IPS-18a (cell line): ENCODE results near the gene SYT5.
"Not testable (repeated sequence)": the region's sequence is repeated elsewhere in the genome, so short reads cannot be mapped to it uniquely, and the experiment has no call there.

Experiments used
- H3K27ac ChIP-seq: one replicate; pipeline ENCODE4 v1.5.1; 2013; ENCODE audit warnings: low read length
- H3K27me3 ChIP-seq: one replicate; pipeline ENCODE4 v1.6.1; 2013; ENCODE audit warnings: mild to moderate bottlenecking, low read length; ENCODE audit not compliant: control insufficient read depth, insufficient read depth
- H3K36me3 ChIP-seq: one replicate; pipeline ENCODE4 v1.6.1; 2013; ENCODE audit warnings: low read depth, low read length; ENCODE audit not compliant: control insufficient read depth
- H3K4me1 ChIP-seq: one replicate; pipeline ENCODE4 v1.6.1; 2013; ENCODE audit warnings: low read depth, low read length; ENCODE audit not compliant: control insufficient read depth
- H3K4me3 ChIP-seq: one replicate; pipeline ENCODE4 v1.5.1; 2013; ENCODE audit warnings: low read length
- H3K9ac ChIP-seq: one replicate; pipeline ENCODE4 v1.6.1; 2013; ENCODE audit warnings: mild to moderate bottlenecking, low read length, moderate library complexity
- H3K9me3 ChIP-seq: one replicate; pipeline ENCODE4 v1.6.1; 2013; ENCODE audit warnings: low read depth, low read length; ENCODE audit not compliant: control insufficient read depth

SYT5 gene

GRCh38 chr19:55175117-55175867, 4.8 kb downstream of the SYT5 start:
- H3K27ac ChIP-seq: no peak overlapping the region
- peaks cover 79% of the 10 kb centered on the region for H3K27me3 ChIP-seq
- H3K36me3 ChIP-seq: no peaks in the 10 kb centered on the region
- H3K9me3 ChIP-seq: no peaks in the 10 kb centered on the region
- no peak overlapping the region for H3K9ac ChIP-seq
- peaks cover 17% of the 10 kb centered on the region for H3K4me1 ChIP-seq
- H3K4me3 ChIP-seq: peak overlapping the region; percentile 25

DNA sequence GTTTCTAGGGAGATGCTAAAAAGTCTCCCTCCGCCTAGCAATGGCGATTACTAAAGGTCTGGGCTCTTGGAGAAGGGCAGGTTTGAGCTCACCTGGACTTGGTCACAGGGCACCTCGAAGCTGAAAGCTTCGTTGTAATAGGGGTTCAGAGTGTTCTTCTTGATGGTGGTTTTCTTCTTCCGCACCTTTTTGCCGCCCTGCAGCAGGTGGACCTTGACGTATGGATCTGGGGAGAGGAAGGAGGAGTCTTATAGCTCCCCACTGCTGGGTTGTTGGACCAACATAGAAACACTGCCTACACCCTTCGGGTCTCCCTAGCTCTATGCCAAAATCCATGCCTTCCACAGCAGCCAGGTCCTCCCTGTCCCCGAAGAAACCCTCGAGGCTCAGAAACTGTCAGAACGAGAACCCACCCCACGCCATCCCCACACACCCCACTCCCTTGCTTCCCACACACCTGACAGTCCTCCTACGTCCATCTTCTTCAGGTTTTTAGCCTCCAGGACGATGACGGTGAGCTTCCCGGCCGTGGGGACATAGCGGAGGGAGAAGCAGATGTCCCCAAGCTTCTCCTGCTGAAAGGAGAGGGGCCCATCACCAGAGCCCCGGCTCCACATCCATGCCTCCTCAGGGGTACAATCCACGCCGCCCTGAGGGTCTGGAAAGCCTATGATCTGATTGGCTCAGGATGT, 5.5 kb downstream of the SYT5 start:
- H3K27me3 ChIP-seq: peaks cover 79% of the 10 kb centered on the region
- peaks cover 14% of the 10 kb centered on the region for H3K4me1 ChIP-seq
- H3K9ac ChIP-seq: no peak overlapping the region
- H3K36me3 ChIP-seq: no peaks in the 10 kb centered on the region
- H3K9me3 ChIP-seq: no peaks in the 10 kb centered on the region
- H3K4me3 ChIP-seq: peak overlapping the region; percentile 72
- no peak overlapping the region for H3K27ac ChIP-seq

GRCh38 chr19:55173714-55174409, 6.2 kb downstream of the SYT5 start:
- no peaks in the 10 kb centered on the region for H3K9me3 ChIP-seq
- no peak overlapping the region for H3K27ac ChIP-seq
- no peaks in the 10 kb centered on the region for H3K36me3 ChIP-seq
- H3K9ac ChIP-seq: no peak overlapping the region
- peaks cover 83% of the 10 kb centered on the region for H3K27me3 ChIP-seq
- H3K4me3 ChIP-seq: peak overlapping the region; percentile 72
- peaks cover 12% of the 10 kb centered on the region for H3K4me1 ChIP-seq

- peak overlapping the region; percentile 72 for H3K4me3 ChIP-seq
- H3K36me3 ChIP-seq: no peaks in the 10 kb centered on the region
- H3K9ac ChIP-seq: no peak overlapping the region
- peaks cover 12% of the 10 kb centered on the region for H3K4me1 ChIP-seq
- no peak overlapping the region for H3K27ac ChIP-seq
- H3K9me3 ChIP-seq: no peaks in the 10 kb centered on the region
- H3K27me3 ChIP-seq: peaks cover 84% of the 10 kb centered on the region
Observed at GRCh38 chr19:55173186-55173713, 6.8 kb downstream of the SYT5 start.

DNA sequence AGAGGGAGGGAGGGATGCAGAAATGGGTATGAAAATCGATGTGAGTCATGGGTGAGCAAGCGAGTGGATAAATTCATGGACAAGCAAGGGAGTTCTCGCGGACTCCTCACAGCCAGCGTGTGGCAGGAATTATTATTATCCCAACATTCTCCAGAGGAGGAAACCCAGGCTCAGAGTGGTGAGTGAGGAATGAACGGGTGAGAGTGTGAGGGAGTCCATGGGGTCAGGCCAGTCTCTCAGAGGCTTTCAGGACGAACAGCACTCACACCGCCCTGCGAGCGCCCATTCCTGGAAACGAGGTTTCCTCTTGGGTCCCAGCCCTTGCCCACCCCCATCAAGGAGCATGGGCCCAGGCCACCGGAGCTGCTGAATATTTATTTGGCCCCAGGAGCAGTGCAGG, 7.3 kb downstream of the SYT5 start:
- Histone ChIP-seq H3K27me3 (peaks cover 86% of the 10 kb centered on the region), H3K4me3 (peak overlapping the region; percentile 72), H3K36me3 (no peaks in the 10 kb centered on the region), H3K27ac (no peak overlapping the region), H3K4me1 (peaks cover 12% of the 10 kb centered on the region), H3K9ac (no peak overlapping the region), H3K9me3 (no peaks in the 10 kb centered on the region)

DNA sequence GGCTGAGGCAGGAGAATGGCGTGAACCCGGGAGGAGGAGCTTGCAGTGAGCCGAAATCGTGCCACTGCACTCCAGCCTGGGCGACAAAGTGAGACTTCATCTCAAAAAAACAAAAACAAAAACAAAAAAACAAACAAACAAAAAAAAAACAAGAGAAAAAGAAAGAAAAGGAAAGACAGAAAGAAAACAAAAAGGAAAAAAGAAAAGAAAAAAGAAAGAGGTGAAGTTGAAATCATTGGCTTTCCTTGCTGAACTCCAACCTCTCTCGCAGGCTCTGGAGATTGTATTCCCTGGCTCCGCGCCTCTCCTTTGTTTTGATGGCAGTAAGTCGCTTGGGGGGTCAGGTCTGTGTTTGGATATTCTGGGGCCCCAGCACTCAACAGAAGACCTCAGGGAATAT, 7.8 kb downstream of the SYT5 start:
- not testable (repeated sequence) for H3K9me3 ChIP-seq, H3K9ac ChIP-seq, H3K27ac ChIP-seq, H3K36me3 ChIP-seq
- Histone ChIP-seq H3K4me3 (peak overlapping the region; percentile 72), H3K27me3 (peaks cover 86% of the 10 kb centered on the region), H3K4me1 (peaks cover 12% of the 10 kb centered on the region)

- Histone ChIP-seq H3K9ac (no peak overlapping the region), H3K4me1 (peaks cover 16% of the 10 kb centered on the region), H3K4me3 (no peak overlapping the region), H3K36me3 (no peaks in the 10 kb centered on the region), H3K27ac (no peak overlapping the region), H3K27me3 (peaks cover 84% of the 10 kb centered on the region), H3K9me3 (no peaks in the 10 kb centered on the region)
Observed at GRCh38 chr19:55171440-55171839, 8.6 kb downstream of the SYT5 start.

- Histone ChIP-seq H3K27me3 (peaks cover 61% of the 10 kb centered on the region), H3K4me3 (no peak overlapping the region), H3K4me1 (peaks cover 12% of the 10 kb centered on the region), H3K36me3 (no peaks in the 10 kb centered on the region), H3K9me3 (no peaks in the 10 kb centered on the region), H3K27ac (no peak overlapping the region), H3K9ac (no peak overlapping the region)
Observed at GRCh38 chr19:55169136-55169535, 11.0 kb downstream of the SYT5 start.

- Histone ChIP-seq H3K9ac (peak within 1 kb of the TSS; percentile 61), H3K4me3 (peak within 1 kb of the TSS; percentile 71), H3K27me3 (peaks cover 47% of the 10 kb centered on the region), H3K4me1 (peaks cover 4% of the 10 kb centered on the region), H3K27ac (peak within 1 kb of the TSS; percentile 89), H3K9me3 (no peaks in the 10 kb centered on the region), H3K36me3 (no peaks in the 10 kb centered on the region)
Observed at GRCh38 chr19:55166530-55167268, 13.4 kb downstream of the SYT5 start, which contains the start of gene DNAAF3. DNAAF3 (minus strand) TSS chr19:55166613; CDS start chr19:55166413, 200 bp downstream.

- no peaks in the 10 kb centered on the region for H3K36me3 ChIP-seq
- H3K4me3 ChIP-seq: peak overlapping the region; percentile 71
- H3K9ac ChIP-seq: peak overlapping the region; percentile 29
- H3K4me1 ChIP-seq: peaks cover 4% of the 10 kb centered on the region
- peaks cover 47% of the 10 kb centered on the region for H3K27me3 ChIP-seq
- H3K27ac ChIP-seq: no peak overlapping the region
- H3K9me3 ChIP-seq: no peaks in the 10 kb centered on the region
Observed at GRCh38 chr19:55165952-55166529, 14.0 kb downstream of the SYT5 start.
